Kidney glomerular epithelial cell (primary cell): ENCODE results near the gene KIRREL1.
A peak's percentile ranks its signal among the peaks of the same experiment; 100 is the strongest.

Experiments
- DNase-seq: peaks from one replicate; lab custom pipeline; 2025; lab: John Stamatoyannopoulos, UW

KIRREL1 gene

DNA sequence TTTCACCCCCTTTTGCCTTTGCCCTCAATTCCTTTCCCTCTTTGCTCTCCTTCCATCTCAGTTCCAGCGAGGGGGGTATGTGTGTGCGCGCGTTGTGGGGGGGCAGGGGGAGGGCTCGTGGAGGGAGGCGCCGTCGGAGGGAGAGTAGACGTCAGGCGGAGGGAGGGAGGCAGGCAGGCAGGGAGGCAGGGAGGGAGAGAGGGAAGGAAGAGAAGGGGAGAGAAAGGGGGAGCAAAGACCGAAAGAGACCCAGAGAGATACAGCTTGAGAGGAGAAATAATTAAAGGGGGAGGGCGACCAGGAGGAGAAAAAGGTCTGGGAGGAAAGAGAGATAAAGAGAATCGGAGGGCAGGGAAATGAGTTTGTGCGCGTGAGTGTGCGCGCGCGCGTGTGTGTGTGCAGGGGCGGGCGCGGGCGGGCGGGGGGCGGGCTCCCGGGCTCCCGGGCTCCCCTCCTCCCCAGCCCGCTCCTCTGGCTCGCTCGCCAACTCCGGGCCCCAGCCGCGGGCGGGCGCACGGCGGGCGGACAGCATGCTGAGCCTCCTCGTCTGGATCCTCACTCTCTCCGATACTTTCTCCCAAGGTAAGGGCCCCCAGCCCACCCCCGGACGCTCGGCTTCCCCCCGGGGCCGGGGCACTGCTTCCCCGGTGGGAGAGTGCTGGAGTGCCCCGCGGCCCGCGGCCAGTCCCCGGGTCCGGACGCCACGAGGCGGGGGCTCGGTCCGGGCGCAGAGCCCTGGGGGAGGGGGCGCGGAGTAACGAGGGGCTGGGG is at the start of gene KIRREL1:
KIRREL1 (plus strand) TSS at position 499 of the 771 bp plus-strand sequence; CDS start at position 531, 32 bp downstream.
- DNase-seq: peak; percentile 84

DNA sequence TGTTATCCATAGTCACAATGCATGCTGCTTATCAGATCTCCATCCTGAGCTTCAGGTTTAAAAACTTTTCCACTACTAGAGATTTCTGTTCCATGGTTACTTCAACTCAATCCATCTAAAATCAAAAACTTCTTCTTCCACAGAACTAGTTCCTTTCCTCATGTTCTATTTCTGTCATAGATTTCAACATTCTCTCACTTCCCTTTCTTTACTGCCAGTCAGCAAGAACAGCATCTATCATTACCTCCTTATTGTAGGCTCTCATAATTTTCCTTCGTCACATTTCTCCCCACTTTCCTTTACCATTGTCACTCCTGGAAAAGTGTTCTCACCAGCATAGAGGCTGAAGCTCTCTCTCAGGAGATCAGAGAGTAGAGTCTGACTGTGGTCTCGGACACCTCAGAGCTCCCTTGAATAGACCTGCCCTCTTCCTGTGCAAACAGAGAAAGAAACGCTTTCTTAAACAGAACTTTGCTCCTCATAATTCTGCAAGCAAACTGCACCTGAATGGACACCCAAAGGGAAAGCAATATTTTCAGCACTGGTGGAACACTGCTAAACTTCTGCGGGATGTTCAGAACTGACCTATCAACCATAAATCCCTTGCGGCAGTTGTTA is 48.7 kb upstream of the KIRREL1 start:
- DNase-seq: no peak

DNA sequence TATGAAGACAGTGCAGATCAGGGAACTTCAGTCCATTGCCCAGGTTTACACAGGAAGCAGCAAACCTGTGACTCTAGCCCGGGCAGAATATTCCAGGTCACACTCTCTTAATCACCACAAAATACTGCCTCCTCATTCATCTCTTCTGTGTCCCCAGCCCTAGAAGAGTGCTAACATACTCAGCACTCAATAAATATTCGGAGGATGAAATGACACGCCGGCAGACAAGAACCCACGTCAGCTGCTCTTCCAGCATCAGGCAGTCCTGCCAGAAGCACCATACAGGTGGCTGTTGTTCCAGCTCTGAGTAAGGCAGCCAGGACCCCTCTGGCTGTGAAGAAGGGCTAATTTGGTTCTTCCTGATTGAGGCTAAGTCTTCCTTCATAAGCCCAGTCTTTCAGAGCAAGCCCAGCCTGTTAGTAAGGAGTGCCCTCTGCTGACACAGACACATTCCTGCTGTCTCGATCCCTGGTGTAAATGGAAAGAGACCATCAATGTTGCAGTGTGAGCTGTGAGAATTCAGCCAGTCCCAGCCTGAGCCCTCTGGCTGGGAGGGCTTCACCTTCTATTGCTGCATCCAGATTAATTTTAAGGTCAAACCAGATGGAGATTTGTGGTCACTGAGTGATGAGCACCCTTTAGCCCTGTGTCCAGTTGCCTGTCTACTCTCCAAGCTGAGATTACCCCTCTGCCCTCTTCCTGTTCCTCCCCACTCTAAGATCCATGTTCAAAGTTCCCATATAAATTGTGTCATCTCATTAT is 45.0 kb upstream of the KIRREL1 start:
- peak; percentile 41 for DNase-seq

DNA sequence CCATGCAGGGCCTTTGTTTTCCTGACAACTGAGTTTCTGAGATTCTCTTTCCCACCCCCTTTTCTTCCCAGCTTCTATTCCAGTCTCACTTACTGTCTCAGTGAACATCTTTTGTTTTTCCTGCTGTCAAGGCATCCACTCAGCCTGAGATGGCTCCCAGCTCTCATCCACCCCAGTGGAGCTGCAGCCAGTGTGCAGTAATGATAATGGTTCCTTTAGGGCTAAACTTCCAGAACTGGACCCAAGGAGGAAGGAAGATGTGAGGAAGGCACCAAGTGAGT is 44.4 kb upstream of the KIRREL1 start:
- no peak for DNase-seq

DNA sequence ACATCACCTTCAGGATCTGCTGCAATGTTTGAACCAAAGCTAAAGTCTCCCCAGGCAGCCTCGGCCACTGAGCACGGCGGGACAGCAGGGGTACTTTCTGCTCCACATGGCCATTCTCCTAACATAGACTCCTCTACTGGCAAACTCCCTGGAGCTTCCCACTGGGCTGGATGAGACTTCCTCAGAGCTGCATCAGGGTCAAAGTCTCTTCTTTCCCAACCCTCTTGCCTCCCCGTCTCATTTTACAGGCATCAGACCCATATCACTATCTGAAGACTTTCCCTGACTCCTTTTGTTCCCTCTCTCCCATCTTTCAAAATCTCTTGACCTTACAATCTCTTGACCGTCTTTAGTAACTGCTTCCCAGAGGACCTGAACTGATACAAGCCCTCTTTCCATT is 42.2 kb upstream of the KIRREL1 start:
- DNase-seq: no peak

DNA sequence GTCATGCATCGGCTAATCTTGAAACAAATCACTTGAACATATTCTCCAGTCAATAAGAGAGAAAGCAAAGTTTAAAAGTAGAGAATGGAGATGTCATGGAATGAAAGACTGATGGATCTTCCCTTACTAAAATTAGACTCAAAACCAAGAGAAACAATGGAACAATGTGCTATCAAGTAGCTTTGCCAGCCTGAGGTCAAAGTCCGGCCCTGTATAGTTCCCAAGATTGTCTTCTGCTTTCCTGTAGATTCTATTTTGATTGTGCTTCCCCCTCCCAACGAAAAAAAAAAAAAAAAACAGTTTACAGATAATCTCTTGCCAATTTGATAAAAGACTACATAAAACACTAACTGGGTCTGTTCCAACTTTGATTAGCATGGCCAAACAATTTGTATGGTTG is 40.8 kb upstream of the KIRREL1 start:
- DNase-seq: no peak

DNA sequence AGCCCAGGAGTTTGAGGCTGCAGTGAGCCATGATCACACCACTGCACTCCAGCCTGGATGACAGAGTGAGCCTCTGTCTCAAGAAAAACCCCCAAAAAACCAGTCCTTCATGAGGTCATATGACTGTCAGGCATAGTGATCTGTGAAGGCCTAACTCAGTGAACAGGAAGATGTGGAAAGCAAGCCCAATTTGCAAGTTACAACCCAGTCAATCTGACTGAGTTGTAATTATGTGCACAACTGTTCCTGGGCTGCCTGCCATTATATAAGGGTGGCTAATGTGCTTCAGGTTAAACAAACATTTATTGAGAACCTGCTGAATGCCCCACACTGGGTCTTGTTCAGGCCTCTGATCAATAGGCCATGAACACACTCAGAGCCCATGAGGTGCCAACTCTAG is 38.2 kb upstream of the KIRREL1 start:
- DNase-seq: no peak

DNA sequence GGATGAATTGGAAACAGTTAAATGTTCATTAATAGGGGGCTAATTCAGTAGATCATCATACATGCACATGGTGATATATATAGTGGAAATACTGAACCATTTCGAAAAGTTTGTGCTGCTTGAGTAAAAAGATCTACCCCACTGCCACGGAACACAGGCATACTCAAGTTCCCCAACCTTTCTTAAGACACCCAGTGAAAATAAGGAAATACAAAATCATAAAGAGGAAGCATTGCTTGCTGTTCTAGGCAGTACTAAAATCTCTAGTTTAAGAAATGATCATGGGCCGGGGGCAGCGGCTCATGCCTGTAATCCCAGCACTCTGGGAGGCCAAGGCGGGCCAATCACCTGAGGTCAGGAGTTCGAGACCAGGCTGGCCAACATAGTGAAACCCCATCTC is 37.6 kb upstream of the KIRREL1 start:
- no peak for DNase-seq

DNA sequence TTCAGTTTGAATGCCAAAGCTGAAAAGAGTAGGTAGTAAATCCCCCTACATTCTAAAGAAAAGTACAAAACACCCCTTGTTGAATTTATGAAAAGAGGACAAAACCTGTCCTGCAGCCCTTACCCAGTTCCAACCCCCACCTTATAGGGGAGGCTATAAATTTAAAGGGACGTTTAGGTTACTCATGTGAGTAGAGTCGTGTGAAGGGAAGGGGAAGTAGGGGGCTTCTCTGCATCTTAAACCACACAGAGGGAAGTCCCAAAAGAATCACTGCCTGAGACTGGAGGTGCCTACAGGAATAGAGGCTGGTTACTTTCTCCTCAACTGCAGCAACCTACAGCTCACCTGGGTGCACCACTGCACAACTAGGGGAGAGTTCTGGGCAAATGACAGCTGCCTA is 36.7 kb upstream of the KIRREL1 start:
- DNase-seq: no peak

DNA sequence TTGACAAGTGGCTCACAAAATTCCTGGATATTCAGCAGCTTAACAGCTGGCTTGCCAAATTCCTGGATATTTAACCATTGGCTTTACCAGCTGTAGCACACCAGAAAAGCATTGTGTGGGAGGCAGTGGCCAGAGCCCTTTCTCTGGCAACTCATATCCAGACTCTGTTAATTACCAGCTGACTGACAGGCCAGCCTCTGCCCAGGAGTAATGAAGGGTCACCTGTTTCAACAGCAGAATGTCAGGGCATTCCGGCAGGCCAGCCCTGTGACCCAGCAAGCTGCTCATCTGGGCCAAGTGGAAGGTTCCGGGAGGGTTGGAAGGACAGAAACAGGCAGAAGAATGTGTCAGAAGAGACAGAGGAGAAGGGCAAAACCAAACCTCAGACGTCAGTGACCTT is 35.2 kb upstream of the KIRREL1 start:
- no peak for DNase-seq

DNA sequence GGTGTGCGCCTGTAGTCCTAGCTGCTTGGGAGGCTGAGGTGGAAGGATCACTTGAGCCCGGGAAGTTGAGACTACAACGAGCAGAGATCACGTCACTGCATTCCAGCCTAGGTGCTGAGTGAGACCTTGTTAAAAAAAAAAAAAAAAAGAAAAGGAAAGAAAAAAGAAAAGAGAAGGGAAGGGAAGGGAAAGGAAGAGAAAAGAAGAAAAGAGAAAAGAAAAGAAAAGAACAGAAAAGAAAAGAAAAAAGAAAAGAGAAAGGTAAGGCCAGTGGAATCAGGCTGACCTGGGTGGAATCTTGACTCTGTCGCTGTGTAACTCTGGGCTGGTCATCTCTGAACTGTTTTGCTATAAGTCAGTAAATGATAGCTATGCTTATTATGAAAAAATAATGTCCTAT is 33.7 kb upstream of the KIRREL1 start:
- no peak for DNase-seq

DNA sequence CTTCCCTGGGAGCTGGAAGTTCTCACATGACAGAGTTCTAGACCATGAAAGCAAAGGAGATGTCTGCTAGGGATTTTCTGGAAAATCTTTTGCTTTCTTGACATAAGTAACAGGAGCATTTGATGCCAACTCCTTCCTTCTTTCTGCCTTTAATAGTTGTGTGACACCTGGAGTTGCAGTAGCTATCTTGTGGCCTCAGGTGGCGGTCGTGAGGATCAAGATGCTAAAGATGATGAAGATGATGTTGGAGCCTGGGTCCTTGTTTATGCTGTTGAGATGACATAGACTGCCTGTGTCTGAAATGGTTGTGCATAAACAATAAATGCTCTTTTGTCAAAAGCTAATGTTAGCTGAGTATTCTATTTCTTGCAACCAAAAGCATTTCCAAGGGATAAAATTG is 32.7 kb upstream of the KIRREL1 start:
- DNase-seq: no peak

DNA sequence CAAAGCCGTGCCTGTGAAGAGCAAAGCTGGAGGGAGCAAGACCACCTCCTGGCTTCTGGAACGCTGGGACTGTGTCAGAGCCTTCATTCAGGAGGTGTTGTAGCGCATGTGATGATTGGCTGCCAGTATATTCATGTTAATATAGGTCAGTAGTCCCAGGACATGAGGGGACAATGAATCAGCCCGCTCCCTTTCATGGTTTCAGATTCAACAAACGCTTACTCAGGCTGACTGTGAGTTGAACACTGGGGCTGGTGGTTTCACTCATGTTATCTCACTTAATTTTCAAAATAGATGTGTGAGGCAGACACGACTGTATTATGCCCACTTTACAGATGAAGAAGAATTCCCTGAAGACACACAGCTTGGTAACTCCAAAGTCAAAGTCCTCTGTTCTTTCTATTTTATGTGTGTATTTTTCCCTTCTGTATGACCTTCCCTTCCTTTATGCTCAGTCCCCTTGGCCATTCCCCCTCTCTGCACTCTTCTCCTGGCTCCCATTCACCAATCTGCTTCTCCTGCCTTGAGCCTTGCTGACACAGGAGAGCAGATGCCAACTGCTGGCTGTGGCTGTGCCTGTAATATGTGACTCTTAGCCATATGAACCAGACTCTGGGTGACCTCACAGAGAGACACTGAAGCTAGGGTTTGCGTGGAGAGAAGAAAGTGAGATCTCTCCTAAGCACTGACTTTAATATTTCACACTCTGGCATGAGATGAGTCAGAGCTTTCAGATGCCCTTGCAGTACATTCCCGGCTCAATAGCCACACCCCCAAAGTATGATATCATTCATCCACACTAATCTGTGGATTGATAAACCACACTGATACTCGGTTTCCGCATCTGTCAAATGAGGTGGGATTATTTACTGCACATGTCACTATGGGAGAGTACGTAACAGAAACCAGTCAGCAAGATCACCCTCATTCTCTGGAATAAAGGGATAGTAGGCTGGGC is 31.4 kb upstream of the KIRREL1 start:
- DNase-seq: peak; percentile 67

DNA sequence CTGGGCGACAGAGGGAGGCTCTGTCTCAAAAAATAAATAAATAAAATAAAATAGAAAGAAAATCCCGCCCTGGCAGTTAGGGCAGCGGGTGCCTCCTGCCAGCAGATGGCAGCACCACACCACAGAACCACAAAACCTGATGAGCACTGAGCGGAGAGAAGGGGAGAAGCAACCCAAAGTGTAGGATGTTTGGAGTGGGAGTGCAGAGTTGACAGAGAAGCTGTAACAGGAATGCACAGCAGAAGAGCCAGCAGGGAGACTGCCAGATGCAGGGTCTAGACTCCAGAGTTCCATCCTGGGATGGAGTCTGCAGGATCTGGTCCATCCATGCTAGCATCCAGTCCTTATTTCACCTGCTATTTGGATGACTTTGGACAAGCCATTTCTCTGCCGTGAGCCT is 29.7 kb upstream of the KIRREL1 start:
- DNase-seq: peak; percentile 74

DNA sequence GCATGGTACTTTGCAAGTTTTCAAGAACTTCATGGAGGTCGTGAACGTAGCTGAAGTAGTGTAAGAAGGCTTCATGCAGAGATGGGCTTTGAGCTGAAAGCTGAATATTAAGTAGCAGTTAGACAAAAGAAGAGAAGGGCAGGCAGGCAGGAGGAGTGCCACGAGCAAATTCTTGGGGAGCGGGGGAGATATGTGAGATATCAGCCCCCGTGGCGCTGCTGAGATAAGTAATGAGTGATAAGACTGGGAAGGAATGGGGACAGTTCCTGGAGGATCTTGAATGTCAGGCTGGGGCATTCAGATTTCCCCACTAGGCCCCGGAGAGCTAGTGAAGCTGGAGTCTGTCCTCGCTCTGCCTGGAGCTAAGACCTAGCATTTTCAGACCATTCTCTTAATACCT is 27.9 kb upstream of the KIRREL1 start:
- DNase-seq: peak; percentile 82

DNA sequence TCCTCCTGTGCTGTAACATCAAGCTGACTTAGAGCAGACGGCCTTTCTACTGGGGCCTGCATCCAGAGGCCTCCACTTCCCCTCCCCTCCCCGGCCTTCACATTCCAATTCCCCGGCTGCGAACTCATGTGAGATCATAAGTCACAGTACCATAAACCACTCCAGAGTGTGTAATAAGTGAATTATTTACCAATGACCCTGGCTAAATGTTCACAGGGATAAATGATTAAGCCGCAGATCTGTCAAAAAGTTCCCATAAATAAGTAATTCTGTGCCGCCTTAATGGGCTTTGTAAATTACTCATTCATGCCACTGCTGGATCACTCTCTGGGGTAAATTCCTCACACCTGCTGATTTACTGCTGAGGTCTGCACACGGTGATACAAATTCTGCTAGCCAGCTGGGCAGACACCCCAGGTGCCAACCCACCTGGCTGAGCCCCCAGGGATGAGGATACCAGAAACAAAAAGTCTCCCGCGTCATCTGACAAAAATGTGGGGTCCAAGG is 27.4 kb upstream of the KIRREL1 start:
- peak; percentile 100 for DNase-seq

DNA sequence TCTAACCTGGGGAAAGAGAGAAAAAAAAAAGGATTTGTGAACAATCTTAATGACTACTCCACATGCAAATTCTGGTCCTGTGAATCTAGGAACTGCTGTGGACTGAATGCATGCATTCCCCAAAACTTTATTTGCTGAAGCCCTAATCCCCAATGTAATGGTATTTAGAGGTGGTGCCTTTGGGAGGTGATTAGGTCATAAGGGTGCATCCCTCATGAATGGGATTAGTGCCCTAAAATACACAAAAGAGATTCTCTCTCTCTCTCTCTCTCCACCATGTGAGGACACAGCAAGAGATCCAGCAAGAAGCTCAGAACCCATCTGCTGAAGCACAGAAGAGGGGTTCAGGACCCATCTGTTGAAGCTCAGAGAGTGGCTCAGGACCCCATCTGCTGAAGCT is 26.2 kb upstream of the KIRREL1 start:
- no peak for DNase-seq

DNA sequence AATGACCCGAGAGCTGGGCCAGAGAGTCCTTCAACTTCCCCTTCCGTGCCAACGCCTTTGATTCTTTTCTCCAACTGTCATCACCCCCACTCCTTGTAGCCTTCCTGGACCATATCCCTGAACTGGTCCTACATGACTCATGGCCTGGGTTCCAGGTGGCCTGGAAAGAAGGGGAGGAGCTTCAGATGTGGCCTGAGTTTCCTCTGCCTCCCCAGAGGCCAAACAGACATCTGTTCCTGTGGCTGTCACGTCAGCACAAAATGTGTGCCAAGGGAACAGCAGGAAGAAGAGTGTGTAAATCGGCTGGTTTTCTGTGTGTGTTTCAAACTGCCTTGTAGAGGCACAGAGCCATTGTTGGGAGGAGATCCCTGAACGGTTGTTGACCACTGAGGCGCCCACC is 24.9 kb upstream of the KIRREL1 start:
- peak; percentile 48 for DNase-seq

DNA sequence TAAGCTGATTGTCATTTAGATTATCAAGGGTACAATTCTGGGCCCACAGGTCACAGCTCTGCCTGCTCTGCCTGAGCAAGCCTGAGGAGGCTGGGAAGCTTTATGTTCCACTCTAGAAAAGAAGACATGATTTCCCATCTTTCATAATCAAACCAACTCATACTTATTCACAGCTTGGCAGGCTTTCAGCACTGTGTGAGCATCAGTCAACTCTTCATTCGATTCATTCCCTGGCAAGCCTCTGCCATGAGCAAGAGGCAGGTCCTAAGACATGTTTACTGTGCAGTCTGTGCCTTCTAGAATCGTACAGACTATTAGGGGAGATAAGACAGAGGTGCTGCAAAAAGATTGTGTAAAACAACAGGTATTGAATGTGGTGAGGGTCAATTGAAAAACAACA is 24.5 kb upstream of the KIRREL1 start:
- DNase-seq: peak; percentile 82

DNA sequence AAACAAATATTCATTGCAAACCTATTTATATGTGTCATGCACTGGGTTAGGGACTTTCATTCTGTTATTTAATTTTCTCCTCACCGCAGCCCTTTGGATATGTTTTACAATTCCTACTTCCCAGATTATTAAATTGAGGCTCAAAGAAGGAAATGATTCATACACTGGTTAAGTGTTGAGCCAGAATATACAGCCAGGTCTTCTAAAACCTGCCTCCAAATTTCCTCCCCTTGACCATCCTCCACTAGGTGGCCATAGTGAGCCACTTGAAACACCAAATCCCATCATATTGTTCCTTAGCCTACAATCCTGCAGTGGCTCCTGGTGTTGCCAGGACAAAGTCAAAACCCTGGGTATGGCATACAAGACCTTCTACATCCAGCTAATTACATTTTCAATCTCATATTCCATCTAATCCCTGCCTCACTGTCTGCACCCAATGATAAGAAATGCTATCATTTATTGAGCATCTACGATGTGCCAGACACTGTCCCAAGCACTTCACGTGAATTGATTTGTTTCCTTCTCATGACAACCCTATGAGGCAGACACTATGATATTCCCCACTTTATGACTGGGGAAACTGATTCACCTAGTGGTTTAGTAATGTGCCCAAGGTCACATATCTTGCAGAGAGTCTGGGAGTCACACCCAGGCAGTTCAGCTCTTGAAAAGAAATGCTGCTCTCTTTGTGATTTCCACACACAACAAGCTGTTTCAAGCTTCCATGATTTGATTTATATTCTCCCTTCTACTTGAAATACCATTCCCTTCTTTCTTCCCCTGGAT is 23.6 kb upstream of the KIRREL1 start:
- DNase-seq: peak; percentile 88

DNA sequence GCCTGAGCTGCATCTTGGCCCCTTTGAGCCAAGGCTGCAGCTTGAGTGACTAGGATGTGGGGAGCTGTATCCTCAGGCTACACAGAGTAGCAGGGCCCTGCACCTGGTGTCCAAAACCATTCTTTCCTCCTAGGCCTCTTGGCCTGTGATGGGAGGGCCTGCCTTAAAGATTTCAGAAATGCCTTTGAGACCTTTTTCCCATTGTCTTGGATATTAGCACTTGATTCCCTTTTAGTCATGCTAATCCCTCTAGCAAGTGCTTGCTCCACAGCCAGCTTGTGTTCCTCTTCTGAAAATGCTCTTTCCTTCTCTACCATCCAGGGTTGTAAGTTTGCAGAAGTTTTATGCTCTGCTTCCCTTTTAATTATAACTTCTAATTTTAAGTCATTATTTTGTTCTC is 21.7 kb upstream of the KIRREL1 start:
- DNase-seq: no peak
